OCI-LY7 (cell line): ENCODE results near the gene MARVELD2. TPM values are rescaled to one million over a fixed set of nuclear protein-coding genes. Genes with fewer than 3 reads are reported as not detected.

Experiments
- BruUV-seq: library from RNA; stranded (reverse); fragments of 400-500 nt; replicated peaks from 2 replicates; lab custom pipeline; 2021; lab: Mats Ljungman, UMichigan
- CTCF ChIA-PET: fragments of 300-600 bp; sonication (Branson Sonifier 250); formaldehyde crosslinking; loops from one replicate; lab custom pipeline; 2022; ENCODE audit warnings: antibody characterized with exemption; ENCODE audit not compliant: unreplicated experiment; lab: Charles Lee
- POLR2A ChIA-PET: fragments of 300-600 bp; sonication (Branson Sonifier 250); formaldehyde crosslinking; loops from one replicate; lab custom pipeline; 2022; ENCODE audit warnings: antibody characterized with exemption; lab: Charles Lee
- DNase-seq: peaks from one replicate; pipeline ENCODE4 v3.0.0-alpha.2; 2015; ENCODE audit warnings: low spot score
- H2AFZ ChIP-seq: fragments of 200-600 bp; sonication (generic), shearing (Covaris generic); 2 replicates; pipeline ENCODE4 v1.6.1; 2014; ENCODE audit warnings: mild to moderate bottlenecking, antibody characterized with exemption, low read length, moderate library complexity
- H3K27ac ChIP-seq: fragments of 200-600 bp; sonication (generic); 2 replicates; pipeline ENCODE4 v1.5.1; 2014; ENCODE audit warnings: mixed run types, low read depth, mild to moderate bottlenecking, moderate library complexity, low read length, inconsistent platforms; ENCODE audit not compliant: poor library complexity, severe bottlenecking
- H3K36me3 ChIP-seq: fragments of 200-600 bp; sonication (generic); 2 replicates; pipeline ENCODE4 v1.6.1; 2014; ENCODE audit warnings: mild to moderate bottlenecking, antibody characterized with exemption, low read length, moderate library complexity, mixed read lengths; ENCODE audit not compliant: insufficient read depth
- H3K4me1 ChIP-seq: fragments of 200-600 bp; sonication (generic); 2 replicates; pipeline ENCODE4 v1.5.1; 2014; ENCODE audit warnings: mild to moderate bottlenecking, low read length; ENCODE audit not compliant: insufficient read depth, poor library complexity, severe bottlenecking
- H3K4me2 ChIP-seq: fragments of 200-600 bp; sonication (generic); 2 replicates; pipeline ENCODE4 v1.6.1; 2014; ENCODE audit warnings: mild to moderate bottlenecking, low read length
- H3K4me3 ChIP-seq: fragments of 200-600 bp; sonication (generic); 2 replicates; pipeline ENCODE4 v1.5.1; 2014; ENCODE audit warnings: mild to moderate bottlenecking, low read depth, low read length; ENCODE audit not compliant: poor library complexity, severe bottlenecking
- H3K79me2 ChIP-seq: fragments of 200-600 bp; sonication (generic); 2 replicates; pipeline ENCODE4 v1.6.1; 2016; ENCODE audit warnings: low read depth, mild to moderate bottlenecking, low read length, moderate library complexity, mixed read lengths; ENCODE audit not compliant: insufficient read depth
- H3K9me2 ChIP-seq: fragments of 200-600 bp; sonication (generic); 2 replicates; pipeline ENCODE4 v1.6.1; 2016; ENCODE audit warnings: mild to moderate bottlenecking, low read length, mixed read lengths; ENCODE audit not compliant: insufficient read depth
- H3K9me3 ChIP-seq: fragments of 200-600 bp; sonication (generic); 2 replicates; pipeline ENCODE4 v1.6.1; 2014; ENCODE audit warnings: mild to moderate bottlenecking, mixed run types, low read length, mixed read lengths
- H4K20me1 ChIP-seq: fragments of 200-600 bp; sonication (generic); 2 replicates; pipeline ENCODE4 v1.6.1; 2014; ENCODE audit warnings: mild to moderate bottlenecking, antibody characterized with exemption, low read length, moderate library complexity, mixed read lengths; ENCODE audit not compliant: insufficient read depth
- EZH2phosphoT487 ChIP-seq: fragments of 200-600 bp; sonication (generic); IDR thresholded peaks from 2 replicates; pipeline ENCODE4 v1.6.1; 2018; ENCODE audit warnings: low read depth, borderline replicate concordance, mild to moderate bottlenecking, mixed run types, antibody characterized with exemption, low read length, moderate library complexity, mixed read lengths
- intact Hi-C: fragments of 100-400 bp; cut with micrococcal nuclease; formaldehyde crosslinking; loops from one replicate; pipeline ENCODE4 v1.10.0; 2022; ENCODE audit not compliant: unreplicated experiment
- total RNA-seq, 2 experiments: library from RNA; depleted of rRNA in 1 of 2; stranded (reverse); fragments of >200 nt in 1 of 2; shearing (Covaris generic) in 1 of 2; gene quantifications; 2 replicates each; pipeline ENCODE4 v1.2.3, GENCODE V29; 2014 to 2022
- TF ChIP-seq, protein P1 (sequence below): fragments of 200-600 bp; sonication (generic); conservative IDR thresholded peaks from 2 replicates; pipeline ENCODE4 v1.5.1; 2014; ENCODE audit warnings: mild to moderate bottlenecking, antibody characterized with exemption, low read length, moderate library complexity, mixed read lengths

Gene MARVELD2
- total RNA-seq, 2 experiments from 2014 or later = 0.57 to 1.2 TPM

DNA sequence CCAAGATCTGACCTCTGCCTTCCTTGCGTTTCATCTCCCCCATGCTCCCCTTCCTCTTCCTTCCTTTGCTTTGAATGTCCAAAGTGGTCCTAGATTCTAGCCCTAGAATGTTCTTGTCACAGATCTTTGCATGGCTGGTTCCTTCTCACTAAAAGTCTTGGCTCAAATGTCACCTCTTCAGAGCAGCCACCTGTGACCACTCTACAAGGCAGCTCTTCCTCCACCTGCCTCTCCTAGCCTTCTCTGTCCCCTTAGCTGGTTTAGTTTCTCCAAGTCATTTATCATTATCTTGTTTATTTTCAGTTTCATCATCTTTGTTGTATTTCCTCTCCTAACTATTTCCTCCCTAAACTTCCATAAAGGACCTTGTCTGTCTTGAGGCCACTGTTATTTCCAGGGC is 70.6 kb downstream of the MARVELD2 start:
- Histone ChIP-seq H3K4me3 (no peak overlapping the region), H3K27ac (no peak overlapping the region), H3K9me3 (no peaks in the 10 kb centered on the region), H3K4me2 (no peak overlapping the region), H3K79me2 (no peaks in the 10 kb centered on the region), H3K4me1 (no peaks in the 10 kb centered on the region), H3K36me3 (no peaks in the 10 kb centered on the region), H3K9me2 (no peaks in the 10 kb centered on the region), H4K20me1 (no peaks in the 10 kb centered on the region), H2AFZ (no peak overlapping the region)
- BruUV-seq = no TSS peak
- no peak for TF ChIP-seq EZH2phosphoT487
- TF ChIP-seq, protein P1, sequence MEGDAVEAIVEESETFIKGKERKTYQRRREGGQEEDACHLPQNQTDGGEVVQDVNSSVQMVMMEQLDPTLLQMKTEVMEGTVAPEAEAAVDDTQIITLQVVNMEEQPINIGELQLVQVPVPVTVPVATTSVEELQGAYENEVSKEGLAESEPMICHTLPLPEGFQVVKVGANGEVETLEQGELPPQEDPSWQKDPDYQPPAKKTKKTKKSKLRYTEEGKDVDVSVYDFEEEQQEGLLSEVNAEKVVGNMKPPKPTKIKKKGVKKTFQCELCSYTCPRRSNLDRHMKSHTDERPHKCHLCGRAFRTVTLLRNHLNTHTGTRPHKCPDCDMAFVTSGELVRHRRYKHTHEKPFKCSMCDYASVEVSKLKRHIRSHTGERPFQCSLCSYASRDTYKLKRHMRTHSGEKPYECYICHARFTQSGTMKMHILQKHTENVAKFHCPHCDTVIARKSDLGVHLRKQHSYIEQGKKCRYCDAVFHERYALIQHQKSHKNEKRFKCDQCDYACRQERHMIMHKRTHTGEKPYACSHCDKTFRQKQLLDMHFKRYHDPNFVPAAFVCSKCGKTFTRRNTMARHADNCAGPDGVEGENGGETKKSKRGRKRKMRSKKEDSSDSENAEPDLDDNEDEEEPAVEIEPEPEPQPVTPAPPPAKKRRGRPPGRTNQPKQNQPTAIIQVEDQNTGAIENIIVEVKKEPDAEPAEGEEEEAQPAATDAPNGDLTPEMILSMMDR = no peak
- DNase-seq = no peak
- intact Hi-C loops = no loop called here
- CTCF ChIA-PET = no interaction called here
- POLR2A ChIA-PET = no interaction called here

DNA sequence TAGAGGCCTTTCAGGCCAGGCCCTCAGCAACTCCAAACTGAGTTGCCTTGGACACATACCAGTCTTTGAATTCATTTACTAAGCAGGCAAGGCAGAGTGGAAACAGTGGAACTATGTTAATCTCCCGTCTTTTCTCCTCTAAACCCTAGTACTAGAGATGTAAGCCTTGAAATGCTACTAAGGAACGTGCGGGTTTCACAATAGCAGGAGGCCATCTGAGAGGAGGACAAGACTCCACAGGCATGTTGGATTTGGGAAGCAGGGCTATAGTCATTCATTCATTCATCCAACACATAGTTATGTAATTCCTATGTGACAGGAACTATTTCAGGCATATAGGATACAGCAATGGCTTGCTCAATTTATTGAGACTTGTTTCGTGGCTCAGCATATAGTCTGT is 74.3 kb downstream of the MARVELD2 start:
- Histone ChIP-seq H3K36me3 (no peaks in the 10 kb centered on the region), H3K9me3 (no peaks in the 10 kb centered on the region), H3K9me2 (no peaks in the 10 kb centered on the region), H3K4me2 (no peak overlapping the region), H2AFZ (no peak overlapping the region), H3K79me2 (no peaks in the 10 kb centered on the region), H3K4me3 (no peak overlapping the region), H4K20me1 (no peaks in the 10 kb centered on the region), H3K4me1 (no peaks in the 10 kb centered on the region), H3K27ac (no peak overlapping the region)
- intact Hi-C loops = no loop called here
- no TSS peak for BruUV-seq
- no peak for DNase-seq
- ChIA-PET CTCF (no interaction called here), POLR2A (no interaction called here)
- no peak for TF ChIP-seq EZH2phosphoT487
- TF ChIP-seq, protein P1 = no peak

DNA sequence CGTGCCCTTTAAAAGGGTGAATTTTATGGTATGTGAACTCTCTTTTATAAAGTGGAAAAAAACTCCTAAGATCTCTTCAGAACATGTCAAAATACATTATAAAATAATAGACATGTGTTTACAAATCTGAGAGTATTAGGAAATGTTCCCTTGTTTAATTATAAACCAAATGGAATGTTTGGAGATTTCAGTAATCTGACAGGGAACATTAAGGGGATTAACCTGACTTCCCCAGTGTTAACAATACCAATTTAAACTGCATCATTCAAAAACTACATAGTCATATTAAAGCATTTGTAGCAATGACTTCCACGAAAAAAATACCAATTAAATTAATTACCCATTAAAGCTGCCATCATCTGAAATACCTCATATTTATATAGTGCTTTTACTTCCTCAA is 76.1 kb downstream of the MARVELD2 start:
- intact Hi-C loops = no loop called here

More for the DNA sequence above, 76.1 kb downstream of the MARVELD2 start:
- H3K27ac ChIP-seq = no peak overlapping the region
- no TSS peak for BruUV-seq
- H2AFZ ChIP-seq = no peak overlapping the region
- ChIA-PET CTCF (no interaction called here), POLR2A (no interaction called here)
- no peaks in the 10 kb centered on the region for H3K4me1 ChIP-seq
- no peaks in the 10 kb centered on the region for H3K9me3 ChIP-seq
- no peaks in the 10 kb centered on the region for H3K36me3 ChIP-seq
- no peaks in the 10 kb centered on the region for H3K79me2 ChIP-seq
- H3K4me3 ChIP-seq = no peak overlapping the region
- no peak overlapping the region for H3K4me2 ChIP-seq
- TF ChIP-seq, protein P1 = no peak
- no peak for TF ChIP-seq EZH2phosphoT487
- DNase-seq = no peak
- no peaks in the 10 kb centered on the region for H3K9me2 ChIP-seq
- no peaks in the 10 kb centered on the region for H4K20me1 ChIP-seq
